Stromal cell of bone marrow (primary cell): ENCODE data around the gene KRTAP1-5.
A peak's percentile ranks its signal among the peaks of the same experiment; 100 is the strongest.
"Not testable (repeated sequence)": the region's sequence is repeated elsewhere in the genome, so short reads cannot be mapped to it uniquely, and the experiment has no call there.

Source experiments
- DNase-seq: peaks from one replicate; pipeline ENCODE4 v3.0.0-alpha.2; 2012; ENCODE audit warnings: low read depth

KRTAP1-5 gene, protein sequence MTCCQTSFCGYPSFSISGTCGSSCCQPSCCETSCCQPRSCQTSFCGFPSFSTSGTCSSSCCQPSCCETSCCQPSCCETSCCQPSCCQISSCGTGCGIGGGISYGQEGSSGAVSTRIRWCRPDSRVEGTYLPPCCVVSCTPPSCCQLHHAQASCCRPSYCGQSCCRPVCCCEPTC

DNA sequence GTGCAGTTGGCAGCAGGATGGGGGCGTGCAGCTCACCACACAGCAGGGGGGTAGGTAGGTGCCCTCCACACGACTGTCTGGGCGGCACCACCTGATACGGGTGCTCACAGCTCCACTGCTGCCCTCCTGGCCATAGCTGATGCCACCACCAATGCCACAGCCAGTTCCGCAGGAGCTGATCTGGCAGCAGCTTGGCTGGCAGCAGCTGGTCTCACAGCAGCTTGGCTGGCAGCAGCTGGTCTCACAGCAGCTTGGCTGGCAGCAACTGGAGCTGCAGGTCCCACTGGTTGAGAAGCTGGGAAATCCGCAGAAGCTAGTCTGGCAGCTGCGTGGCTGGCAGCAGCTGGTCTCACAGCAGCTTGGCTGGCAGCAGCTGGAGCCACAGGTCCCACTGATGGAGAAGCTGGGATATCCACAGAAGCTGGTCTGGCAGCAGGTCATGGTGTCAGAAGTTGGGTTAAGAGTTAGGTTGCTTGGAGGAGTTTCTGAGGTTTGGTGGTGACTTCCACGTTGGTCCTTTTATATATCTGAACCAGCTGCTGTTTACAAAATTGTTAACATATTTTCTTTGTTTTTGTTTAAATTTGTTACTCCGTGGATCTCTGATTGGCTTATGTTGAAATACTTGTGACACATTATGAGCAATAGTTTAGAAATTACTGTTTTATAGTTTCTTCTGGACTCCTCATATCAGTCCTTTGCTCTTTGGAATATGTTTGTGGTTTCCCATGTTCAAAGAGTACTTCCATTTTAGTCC lies at the start of gene KRTAP1-5:
TSS of gene KRTAP1-5 (minus strand) at position 494 of the 757 bp plus-strand sequence. CDS start at position 441, 53 bp downstream.
- DNase-seq: peak; percentile 70

DNA sequence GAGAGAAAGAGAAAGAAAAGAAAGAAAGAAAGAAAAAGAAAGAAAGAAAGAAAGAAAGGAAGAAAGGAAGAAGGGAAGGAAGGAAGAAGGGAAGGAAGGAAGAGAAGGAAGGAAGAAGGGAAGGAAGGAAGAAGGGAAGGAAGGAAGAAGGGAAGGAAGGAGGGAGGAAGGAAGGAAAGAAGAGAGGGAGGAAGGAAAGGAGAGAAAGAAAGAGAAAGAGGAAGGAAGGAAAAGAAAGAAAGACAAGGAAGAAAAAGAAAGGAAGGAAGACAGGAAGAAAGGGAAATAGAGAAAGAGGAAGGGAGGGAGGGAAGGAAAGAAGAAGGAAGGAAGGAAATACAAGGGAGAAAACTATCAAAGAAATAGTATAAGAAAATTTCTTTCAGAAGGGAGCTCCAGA lies 49.8 kb upstream of the KRTAP1-5 start:
- DNase-seq: no peak

DNA sequence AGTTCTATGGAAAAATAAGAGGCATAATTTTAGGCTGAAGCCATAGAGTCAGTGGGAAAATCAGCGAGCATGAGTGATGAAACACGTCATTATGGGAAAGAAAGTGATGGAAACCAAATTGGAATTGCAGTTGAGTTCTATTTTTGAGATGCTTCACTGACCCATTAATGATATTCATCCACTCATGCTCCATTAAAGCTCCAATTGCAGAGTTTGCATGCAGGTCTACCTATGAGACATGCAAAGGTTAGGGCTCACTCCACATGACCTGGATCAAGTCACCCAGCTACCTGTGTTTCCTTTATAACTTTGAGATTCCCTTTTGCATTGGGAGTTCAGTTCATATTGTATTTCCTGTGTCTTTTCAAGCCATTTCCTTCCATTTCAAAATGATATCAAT lies 46.7 kb upstream of the KRTAP1-5 start:
- DNase-seq: no peak

DNA sequence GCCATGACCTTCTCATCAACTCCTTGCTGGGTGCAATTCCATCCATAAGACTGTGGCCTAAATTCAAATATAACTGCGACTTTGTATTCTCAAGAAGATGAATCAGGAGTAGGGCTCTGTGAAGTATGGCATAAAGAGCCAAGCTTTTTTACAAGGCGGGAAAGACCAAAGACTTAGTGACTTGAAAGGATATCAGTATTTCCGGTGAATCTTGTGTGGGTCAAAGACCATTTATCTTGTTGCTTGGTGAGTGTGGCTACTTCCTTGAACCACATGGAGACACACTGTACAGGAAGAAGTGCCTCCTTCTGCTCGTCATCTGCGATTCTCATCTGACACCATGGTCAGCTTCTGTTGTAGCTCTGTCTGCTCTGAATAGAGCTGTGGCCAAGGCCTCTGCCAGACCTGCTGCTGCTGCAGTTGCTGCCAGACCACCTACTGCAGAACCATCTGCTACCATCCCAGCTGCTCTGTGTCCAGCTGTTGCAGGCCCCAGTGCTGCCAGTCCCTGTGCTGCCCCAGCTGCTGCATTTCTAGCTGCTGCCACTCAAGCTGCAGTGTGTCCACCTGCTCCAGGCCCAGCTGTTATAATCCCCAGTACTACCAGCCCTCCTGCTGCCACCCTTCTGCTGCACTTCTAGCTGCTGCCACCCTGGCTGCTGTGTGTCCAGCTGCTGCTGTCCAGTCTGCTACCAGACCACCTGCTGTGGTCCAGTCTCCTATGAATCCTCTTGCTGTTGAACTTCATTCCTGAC lies 44.8 kb upstream of the KRTAP1-5 start:
- no peak for DNase-seq

DNA sequence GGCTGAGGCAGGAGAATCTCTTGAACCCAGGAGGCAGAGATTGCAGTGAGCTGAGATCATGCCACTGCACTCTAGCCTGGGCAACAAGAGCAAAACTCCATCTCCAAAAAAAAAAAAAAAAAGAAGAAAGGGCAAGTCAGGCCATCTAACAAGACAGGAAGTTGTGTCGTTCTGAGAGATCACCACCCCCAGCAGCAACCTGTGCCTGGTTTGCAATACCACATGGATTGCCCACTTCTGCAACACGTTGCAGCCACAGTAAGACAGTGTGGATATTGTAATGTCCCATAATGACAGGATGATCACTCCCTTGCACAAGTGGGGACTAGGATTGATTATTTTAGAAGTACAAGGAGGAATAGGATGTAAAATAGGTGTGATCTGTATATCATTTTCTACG lies 42.0 kb upstream of the KRTAP1-5 start:
- DNase-seq: no peak

DNA sequence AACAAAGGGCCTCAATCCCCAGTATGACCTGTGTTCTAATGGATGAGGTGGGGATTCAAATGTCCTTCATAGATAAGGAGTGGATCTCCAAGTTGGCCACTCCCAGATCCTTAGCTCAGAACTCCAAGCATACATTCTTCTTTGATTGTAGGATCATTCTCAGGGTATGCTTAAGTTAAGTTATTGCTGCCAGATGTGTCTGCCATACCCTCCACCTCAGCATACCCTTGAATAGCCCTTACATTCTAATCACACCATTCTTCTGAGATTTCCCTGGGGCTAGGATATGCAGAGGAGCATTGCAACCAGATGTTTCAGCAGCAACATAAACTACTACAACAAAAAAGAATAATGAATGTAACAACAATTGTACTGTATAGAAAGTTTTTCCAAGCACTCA lies 40.3 kb upstream of the KRTAP1-5 start:
- DNase-seq: no peak

DNA sequence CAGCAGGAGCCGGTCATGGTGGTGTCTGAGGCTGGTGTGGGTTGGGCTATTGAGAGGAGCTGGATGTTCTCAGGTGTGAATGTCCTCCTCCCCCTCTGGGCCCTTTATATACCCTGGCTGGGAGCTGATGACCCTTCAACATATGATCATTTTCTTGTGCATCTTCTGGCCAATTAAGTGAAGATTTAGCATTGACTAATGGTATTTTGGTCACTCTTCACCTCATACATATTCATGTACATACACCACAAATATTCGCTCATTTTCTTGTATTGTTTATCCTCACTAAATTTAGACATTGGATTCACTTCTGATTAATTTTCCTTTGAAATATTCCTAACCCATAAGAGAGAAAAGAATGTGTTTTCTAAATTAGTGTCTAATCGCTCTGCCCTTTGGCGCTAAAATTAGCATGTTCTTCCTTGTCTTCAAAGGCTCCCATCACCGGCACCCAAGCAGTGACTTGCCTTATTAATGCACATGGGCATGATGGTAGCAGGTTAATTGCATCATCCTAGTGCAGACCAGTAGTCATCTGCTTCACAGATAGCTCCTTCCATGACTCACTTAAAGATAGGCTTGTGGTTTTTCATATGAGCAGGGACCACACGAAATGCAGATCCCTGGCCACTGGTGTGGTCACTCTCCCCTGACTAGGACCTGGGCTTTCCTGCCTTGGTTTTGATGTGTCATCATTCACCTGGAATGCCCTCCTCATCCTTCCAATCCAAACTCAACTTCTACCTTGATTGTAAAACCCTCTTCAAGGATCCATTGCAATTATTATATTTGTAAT lies 39.0 kb upstream of the KRTAP1-5 start, which contains the start of gene KRTAP2-4:
TSS of gene KRTAP2-4 (minus strand) at position 51 of the 796 bp plus-strand sequence. CDS start at position 17, 34 bp downstream.
- peak; percentile 46 for DNase-seq

DNA sequence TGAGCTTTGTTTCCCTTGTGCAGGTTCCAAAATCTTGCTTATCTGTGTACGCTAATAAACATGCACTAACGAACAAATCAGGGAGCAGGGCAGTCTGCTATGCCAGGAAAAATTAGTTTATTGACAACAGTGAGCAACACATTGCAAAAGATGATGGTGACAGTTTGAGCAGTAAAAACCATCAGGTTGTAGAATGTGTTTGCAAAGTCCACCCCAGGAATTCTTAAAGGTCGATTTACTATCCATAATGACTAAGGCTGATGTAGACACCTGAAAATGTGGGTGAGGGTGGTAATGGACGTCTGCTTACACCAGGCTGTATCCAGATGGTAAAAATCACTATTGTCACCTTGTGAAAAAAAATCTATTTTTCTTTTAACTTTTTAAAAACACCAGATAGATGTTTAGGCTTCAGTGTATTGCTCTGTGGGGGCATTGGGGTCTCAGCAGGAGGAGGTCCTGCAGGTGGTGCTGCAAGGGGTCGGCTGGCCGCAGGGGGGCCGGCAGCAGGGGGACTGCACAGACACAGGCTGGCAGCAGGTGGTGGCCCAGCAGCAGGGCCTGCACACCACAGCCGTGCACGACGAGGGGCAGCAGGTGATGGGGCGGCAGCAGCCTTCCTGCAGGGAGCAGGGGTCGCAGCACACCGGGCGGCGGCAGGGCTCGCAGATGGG lies 38.1 kb upstream of the KRTAP1-5 start:
- DNase-seq: not testable (repeated sequence)

DNA sequence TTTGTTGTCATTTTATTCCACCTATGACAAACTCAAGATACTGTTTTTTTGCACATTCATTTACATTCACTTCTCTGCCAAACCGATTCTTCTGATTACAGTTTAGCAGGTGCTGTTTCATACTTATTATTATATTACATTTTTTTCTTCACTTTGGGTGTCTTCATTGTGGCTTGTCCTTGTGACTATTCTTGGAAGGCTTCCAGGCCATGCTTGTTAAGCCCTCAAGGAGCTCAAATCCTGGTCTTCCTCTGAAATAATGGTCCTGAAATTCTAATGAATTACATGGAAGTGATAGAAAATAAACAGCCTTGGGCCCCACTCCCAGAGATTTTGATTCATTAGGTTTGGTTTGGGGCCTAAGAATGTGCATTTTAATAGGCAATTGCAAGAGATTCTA lies 37.3 kb upstream of the KRTAP1-5 start:
- DNase-seq: no peak

DNA sequence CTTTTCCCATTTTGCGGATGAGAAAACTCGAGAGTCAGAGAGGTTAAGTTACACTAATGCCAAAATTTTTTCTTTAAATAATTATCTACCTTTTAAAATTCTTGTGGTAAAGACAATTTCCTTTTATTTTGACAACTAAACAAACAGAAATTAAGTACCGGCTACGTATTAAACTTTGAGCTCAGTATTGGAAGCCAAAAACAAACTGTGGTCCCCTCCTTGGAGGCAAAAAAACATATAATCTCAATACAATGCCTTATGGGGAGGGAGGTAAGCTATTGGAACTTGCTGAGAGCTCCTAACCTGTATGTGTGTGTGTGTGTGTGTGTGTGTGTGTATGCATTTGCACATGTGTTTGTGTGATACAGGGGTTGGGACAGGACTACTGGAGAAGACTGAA lies 36.4 kb upstream of the KRTAP1-5 start:
- DNase-seq: no peak

DNA sequence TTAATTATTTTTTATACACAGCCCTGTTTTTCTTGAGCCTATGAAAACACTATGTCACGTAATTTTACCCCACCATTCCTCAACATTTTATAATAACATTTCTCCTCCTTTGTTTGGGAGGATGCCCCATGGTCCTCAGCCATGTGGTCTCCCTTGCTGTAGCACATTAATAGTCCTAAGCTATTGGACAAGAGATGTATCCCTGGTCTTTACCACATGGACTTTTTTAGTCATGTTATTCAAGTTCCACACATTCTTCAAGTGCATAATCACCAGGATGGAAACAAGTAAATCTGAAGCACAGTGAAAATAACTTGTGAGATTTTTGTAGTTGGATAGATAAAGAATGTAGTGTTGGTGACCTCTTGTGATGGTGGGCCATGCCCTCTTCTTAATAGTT lies 35.0 kb upstream of the KRTAP1-5 start:
- peak; percentile 88 for DNase-seq

DNA sequence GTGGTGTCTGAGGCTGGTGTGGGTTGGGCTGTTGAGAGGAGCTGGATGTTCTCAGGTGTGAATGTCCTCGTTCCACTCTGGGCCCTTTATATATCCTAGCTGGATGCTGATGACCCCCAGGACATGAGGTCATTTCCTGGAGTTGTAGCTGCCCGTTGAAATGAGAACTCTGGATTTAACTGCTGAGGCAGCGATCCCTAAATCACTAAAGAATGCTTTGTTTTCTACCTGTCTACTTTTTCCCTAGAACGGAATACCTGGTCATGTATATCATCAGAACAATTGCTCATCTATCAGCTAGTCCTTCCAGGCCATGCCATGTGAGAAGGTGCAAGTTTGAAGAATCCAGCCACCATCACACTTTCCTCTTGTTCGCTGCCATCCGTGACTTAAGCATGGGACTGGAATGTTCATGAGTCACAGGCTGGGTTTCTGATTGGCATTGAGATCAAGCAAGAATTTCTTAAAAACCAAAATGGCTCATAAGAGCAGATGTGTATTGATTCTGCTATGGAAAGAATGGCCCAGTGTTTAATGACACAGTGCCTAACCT lies 33.1 kb upstream of the KRTAP1-5 start, which contains the start of gene KRTAP2-3:
TSS of gene KRTAP2-3 (minus strand) at position 63 of the 553 bp plus-strand sequence. CDS start 64 bp downstream, outside the sequence.
- peak; percentile 88 for DNase-seq

DNA sequence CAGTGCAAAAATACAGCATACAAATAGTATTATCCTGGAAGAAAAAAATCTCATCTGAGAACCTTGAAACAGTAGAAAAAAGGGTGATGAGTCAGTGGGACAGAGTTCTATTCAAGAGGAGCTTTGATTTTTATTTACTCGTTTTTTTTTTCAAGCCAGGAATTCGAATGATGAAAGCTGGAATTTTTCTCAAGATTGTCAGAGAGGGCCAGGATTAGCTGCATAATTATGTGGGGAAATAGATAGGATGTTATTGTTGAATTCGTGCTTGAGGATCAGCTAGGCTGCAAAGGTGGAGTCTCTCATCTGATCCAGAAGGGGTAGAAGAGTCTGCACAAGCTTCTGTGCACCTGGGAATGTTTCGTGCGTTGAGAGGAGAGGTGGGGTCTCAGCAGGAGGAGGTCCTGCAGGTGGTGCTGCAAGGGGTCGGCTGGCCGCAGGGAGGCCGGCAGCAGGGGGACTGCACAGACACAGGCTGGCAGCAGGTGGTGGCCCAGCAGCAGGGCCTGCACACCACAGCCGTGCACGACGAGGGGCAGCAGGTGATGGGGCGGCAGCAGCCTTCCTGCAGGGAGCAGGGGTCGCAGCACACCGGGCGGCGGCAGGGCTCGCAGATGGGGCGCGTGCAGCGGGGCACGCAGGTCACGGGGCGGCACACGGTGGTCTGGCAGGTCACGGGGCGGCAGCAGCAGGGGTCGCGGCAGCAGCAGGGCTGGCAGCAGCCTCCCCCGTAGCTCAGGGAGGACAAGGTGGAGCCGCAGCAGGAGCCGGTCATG lies 32.5 kb upstream of the KRTAP1-5 start:
- DNase-seq: peak; percentile 73

DNA sequence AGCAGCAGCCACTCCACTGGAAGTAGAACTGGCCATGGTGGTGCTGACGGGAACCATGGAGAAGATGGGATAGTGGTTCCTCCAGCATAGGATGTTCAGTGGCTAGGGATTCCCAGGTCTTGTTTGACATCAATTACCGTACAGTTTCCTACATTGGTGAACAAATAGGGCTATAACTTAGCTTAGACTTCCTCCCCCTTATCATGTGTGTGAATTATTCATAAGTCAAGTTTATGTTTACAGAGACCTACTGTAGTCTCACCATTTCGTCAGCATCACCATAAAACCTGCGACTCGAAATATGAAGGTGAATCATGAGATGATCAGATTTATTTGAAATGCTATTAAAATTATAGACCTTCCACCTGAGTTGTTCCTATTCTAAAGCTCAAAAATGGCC lies 31.7 kb upstream of the KRTAP1-5 start:
- no peak for DNase-seq

DNA sequence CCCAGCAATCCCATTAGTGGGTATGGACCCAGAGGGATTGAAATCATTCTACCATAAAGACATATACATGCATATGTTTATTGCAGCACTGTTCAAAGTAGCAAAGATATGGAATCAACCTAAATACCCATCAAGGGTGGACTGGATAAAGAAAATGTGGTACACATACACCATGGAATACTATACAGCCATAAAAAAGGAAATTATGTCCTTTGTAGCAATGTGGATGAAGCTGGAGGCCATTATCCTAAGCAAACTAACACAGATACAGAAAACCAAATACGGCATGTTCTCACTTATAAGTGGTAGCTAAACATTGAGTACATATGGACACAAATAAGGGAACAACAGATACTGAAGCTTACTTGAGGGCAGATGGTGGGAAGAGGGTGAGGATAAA lies 30.5 kb upstream of the KRTAP1-5 start:
- DNase-seq: no peak

DNA sequence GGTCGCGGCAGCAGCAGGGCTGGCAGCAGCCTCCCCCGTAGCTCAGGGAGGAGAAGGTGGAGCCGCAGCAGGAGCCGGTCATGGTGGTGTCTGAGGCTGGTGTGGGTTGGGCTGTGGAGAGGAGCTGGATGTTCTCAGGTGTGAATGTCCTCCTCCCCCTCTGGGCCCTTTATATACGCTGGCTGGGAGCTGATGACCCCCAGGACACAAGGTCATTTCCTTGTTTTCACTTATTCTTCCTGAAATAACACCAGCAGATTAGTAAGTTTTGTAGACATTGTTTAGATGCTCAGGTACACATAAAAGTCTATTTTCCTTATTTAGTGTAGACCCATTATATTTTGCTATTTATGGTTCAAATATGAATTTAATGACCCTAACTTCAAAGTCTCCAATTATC lies 28.1 kb upstream of the KRTAP1-5 start, which contains the start of gene KRTAP2-2:
TSS of gene KRTAP2-2 (minus strand) at position 101 of the 400 bp plus-strand sequence. CDS start at position 82, 19 bp downstream.
- DNase-seq: not testable (repeated sequence)

DNA sequence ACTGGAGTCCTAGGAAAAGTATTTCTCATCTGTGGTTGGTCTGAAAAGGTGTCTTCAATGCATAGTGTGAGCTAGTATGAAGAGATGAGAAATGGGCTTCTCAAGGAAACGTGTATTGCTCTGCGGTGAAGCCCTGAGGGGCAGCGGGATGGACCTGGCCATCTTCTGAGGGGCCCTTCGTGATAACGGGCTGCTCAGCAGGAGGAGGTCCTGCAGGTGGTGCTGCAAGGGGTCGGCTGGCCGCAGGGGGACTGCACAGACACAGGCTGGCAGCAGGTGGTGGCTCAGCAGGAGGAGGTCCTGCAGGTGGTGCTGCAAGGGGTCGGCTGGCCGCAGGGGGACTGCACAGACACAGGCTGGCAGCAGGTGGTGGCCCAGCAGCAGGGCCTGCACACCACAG lies 27.5 kb upstream of the KRTAP1-5 start:
- DNase-seq: not testable (repeated sequence)

DNA sequence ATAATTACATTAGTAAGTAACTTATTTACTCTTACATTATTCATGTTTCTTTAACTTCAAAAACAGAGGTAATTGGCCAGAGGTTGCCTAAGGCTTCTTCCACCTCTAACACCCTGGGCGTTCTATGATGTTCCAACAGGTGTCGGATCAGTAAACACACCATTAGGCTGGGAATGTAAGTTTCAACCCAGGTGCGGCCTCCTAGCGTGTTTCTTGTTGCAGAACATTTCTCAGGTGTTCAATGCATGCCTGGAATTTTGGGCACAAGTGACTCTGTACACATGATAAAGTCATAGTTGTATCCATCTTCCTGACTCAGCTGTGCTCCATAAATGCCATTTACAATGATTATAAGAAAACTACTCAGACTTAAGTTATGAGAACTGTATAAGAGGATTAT lies 27.0 kb upstream of the KRTAP1-5 start:
- no peak for DNase-seq

DNA sequence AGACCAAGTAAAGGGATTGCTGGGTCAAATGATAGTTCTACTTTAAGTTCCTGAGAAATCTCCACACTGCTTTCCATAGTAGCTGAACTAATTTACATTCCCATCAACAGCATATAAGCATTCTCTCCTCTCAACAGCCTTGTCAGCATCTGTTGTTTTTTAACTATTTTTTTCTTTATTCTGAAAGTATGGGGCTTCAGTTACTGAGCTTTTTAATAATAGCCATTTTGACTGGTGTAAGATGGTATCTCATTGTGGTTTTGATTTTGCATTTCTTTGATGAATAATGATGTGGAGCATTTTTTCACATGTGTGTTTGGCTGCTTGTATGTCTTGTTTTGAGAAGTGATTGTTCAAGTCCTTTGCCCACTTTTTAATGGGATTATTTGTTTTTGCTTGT lies 25.6 kb upstream of the KRTAP1-5 start:
- DNase-seq: no peak

DNA sequence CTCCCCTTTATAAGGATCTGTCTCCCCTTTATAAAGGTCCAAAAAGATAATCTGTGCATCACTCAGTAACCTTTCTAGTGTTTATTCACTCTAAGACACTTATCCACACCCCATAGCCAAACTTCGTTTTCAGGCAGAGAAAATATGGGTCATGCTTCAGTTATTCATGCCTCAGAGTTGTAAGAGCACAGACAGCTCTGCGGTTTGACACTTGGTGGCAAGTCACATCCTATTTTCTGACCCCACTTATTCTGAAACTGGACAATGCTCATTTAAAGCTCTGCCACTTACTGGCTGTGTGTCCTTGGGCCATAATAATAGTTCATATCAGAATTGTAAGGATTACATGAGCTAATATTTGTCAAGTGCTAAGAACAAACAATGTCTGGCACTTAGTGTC lies 22.1 kb upstream of the KRTAP1-5 start:
- peak; percentile 57 for DNase-seq
